Vein endothelial cell (primary cell): ENCODE measurements around the gene C1orf35. TPM values are rescaled to one million over a fixed set of nuclear protein-coding genes. Genes with fewer than 3 reads are reported as not detected.

Experiments
- small RNA-seq: library from RNA; depleted of rRNA; stranded (forward); fragments of <200 nt; gene quantifications from one replicate; pipeline ENCODE3, GENCODE V24; 2012
- total RNA-seq: library from RNA; depleted of rRNA; stranded (reverse); fragments of >200 nt; gene quantifications from 2 replicates; pipeline ENCODE4 v1.2.3, GENCODE V29; 2012

The C1orf35 gene
- total RNA-seq: 8.8 and 10.4 TPM in 2 replicates

GRCh38 chr1:228102791-228103620 is at the start of gene C1orf35:
Gene C1orf35 (minus strand): TSS chr1:228103325. CDS start chr1:228103227, 98 bp downstream.

GRCh38 chr1:228149406-228150119 is 46.4 kb upstream of the C1orf35 start, which contains the start of gene GJC2:
Gene GJC2 (plus strand): TSS chr1:228149930. CDS start chr1:228157759, 7,829 bp downstream.

GRCh38 chr1:228139931-228140723 is 37.0 kb upstream of the C1orf35 start, which contains the start of gene GUK1:
Gene GUK1 (plus strand): TSS chr1:228140279. CDS start chr1:228140303, 24 bp downstream.

GRCh38 chr1:228109073-228109961 is 6.2 kb upstream of the C1orf35 start, which contains the start of gene MRPL55:
Gene MRPL55 (minus strand): TSS chr1:228109299. CDS start chr1:228108260, 1,039 bp downstream.

GRCh38 chr1:228082214-228082917 is 20.8 kb downstream of the C1orf35 start, which contains the start of gene ARF1:
Gene ARF1 (plus strand): TSS chr1:228082708. CDS start chr1:228097115, 14,407 bp downstream.

Small RNA genes within 50 kb of the gene (small RNA-seq; reads per million reads assigned to genes)
- not detected for gene AL359510.1

Other genes with a start within 250 kb of the C1orf35 start
- gene WNT9A, start 155.4 kb downstream of the C1orf35 start, total RNA-seq: 3.5 and 3.9 TPM in 2 replicates
- not detected in 2 replicates for gene WNT3A, start 96.3 kb downstream of the C1orf35 start, total RNA-seq
- gene ARF1, start 20.6 kb downstream of the C1orf35 start, total RNA-seq: 349 and 404 TPM in 2 replicates
- 39.2 and 40.9 TPM in 2 replicates for gene MRPL55, start 6.0 kb upstream of the C1orf35 start, total RNA-seq
- gene GUK1, start 37.0 kb upstream of the C1orf35 start, total RNA-seq: 365 and 512 TPM in 2 replicates
- 0.86 and 3.3 TPM in 2 replicates for gene GJC2, start 46.6 kb upstream of the C1orf35 start, total RNA-seq
- 9.1 and 11.8 TPM in 2 replicates for gene IBA57, start 62.5 kb upstream of the C1orf35 start, total RNA-seq
- 2.9 and 3.6 TPM in 2 replicates for gene OBSCN, start 104.7 kb upstream of the C1orf35 start, total RNA-seq